Endothelial cell of umbilical vein (primary cell): ENCODE measurements around the gene ST6GAL1. TPM values are rescaled to one million over a fixed set of nuclear protein-coding genes. Genes with fewer than 3 reads are reported as not detected.

Experiments used
- BruUV-seq: library from RNA; stranded (reverse); fragments of 400-500 nt; replicated peaks from 2 replicates; lab custom pipeline; 2021; lab: Mats Ljungman, UMichigan
- CTCF ChIA-PET: fragments of 300-600, 350-600 bp; sonication (Branson Sonifier 250); formaldehyde crosslinking; loops from one replicate; lab custom pipeline; 2021; ENCODE audit warnings: antibody characterized with exemption, inconsistent platforms; lab: Charles Lee
- POLR2A ChIA-PET: fragments of 300-600, 350-600 bp; sonication (Branson Sonifier 250); formaldehyde crosslinking; loops from one replicate; lab custom pipeline; 2021; ENCODE audit warnings: antibody characterized with exemption, inconsistent platforms; lab: Charles Lee
- DNase-seq: peaks from one replicate; pipeline ENCODE4 v3.0.0-alpha.2; 2011; ENCODE audit warnings: low read depth, low spot score
- FAIRE-seq: peaks from 2 replicates; lab custom pipeline; 2011; peaks lifted over from hg19 to GRCh38; lab: Jason Lieb, UNC
- H2AFZ ChIP-seq: 2 replicates; pipeline ENCODE4 v1.6.0; 2012; ENCODE audit warnings: low read depth, low read length, control low read depth, inconsistent platforms
- H3K27ac ChIP-seq: 2 replicates; pipeline ENCODE4 v1.5.1; 2011; ENCODE audit warnings: low read depth, mild to moderate bottlenecking, control low read depth, low read length, moderate library complexity; ENCODE audit not compliant: insufficient read depth
- H3K27me3 ChIP-seq, 2 experiments: 2 replicates each; pipeline versions ENCODE4 v1.6.0 to v1.6.1; 2011; ENCODE audit warnings: low read length in 2 of 2, mixed read lengths in 1 of 2; ENCODE audit not compliant: control insufficient read depth in 2 of 2, insufficient read depth in 2 of 2
- H3K36me3 ChIP-seq, 2 experiments: 2 replicates in 1 of 2; 3 replicates in 1 of 2; pipeline ENCODE4 v1.5.1; 2011; ENCODE audit warnings: low read length in 2 of 2, mild to moderate bottlenecking in 1 of 2, moderate library complexity in 1 of 2; ENCODE audit not compliant: control insufficient read depth in 2 of 2, insufficient read depth in 2 of 2; ENCODE audit errors: extremely low read depth in 1 of 2
- H3K4me1 ChIP-seq: 3 replicates; pipeline ENCODE4 v1.5.1; 2011; ENCODE audit warnings: mild to moderate bottlenecking, low read length; ENCODE audit not compliant: control insufficient read depth, insufficient read depth; ENCODE audit errors: extremely low read depth
- H3K4me2 ChIP-seq: 2 replicates; pipeline ENCODE4 v1.6.1; 2011; ENCODE audit warnings: low read length, control low read depth, mixed read lengths; ENCODE audit not compliant: insufficient read depth
- H3K4me3 ChIP-seq, 3 experiments: fragments of 200-600 bp in 1 of 3; sonication (generic), shearing (Covaris generic) in 1 of 3; replicated peaks in 1 of 3; 2 replicates each; pipeline ENCODE4 v1.5.1; 2011 to 2016; ENCODE audit warnings: control low read depth in 3 of 3, low read length in 3 of 3, mild to moderate bottlenecking in 2 of 3, inconsistent platforms in 1 of 3, low read depth in 1 of 3, moderate library complexity in 1 of 3; ENCODE audit not compliant: insufficient read depth in 1 of 3
- H3K79me2 ChIP-seq: 2 replicates; pipeline ENCODE4 v1.6.0; 2012; ENCODE audit warnings: low read length, inconsistent platforms; ENCODE audit not compliant: control insufficient read depth, insufficient read depth
- H3K9ac ChIP-seq: replicated peaks from 2 replicates; pipeline ENCODE3; 2011; ENCODE audit warnings: low read length, control low read depth; ENCODE audit not compliant: insufficient read depth; ENCODE audit errors: extremely low read depth
- H3K9me1 ChIP-seq: replicated peaks from 3 replicates; pipeline ENCODE4 v1.6.0; 2011; ENCODE audit warnings: mild to moderate bottlenecking, low read length; ENCODE audit not compliant: control insufficient read depth, insufficient read depth; ENCODE audit errors: extremely low read depth
- H3K9me3 ChIP-seq: replicated peaks from 2 replicates; pipeline ENCODE4 v1.5.1; 2012; ENCODE audit warnings: low read length, inconsistent platforms; ENCODE audit not compliant: control insufficient read depth, insufficient read depth
- H4K20me1 ChIP-seq: replicated peaks from 2 replicates; pipeline ENCODE3; 2011; ENCODE audit warnings: mild to moderate bottlenecking, low read length; ENCODE audit not compliant: control insufficient read depth, insufficient read depth; ENCODE audit errors: extremely low read depth
- EZH2 ChIP-seq: IDR thresholded peaks from 2 replicates; pipeline ENCODE4 v1.6.1; 2012; ENCODE audit warnings: borderline replicate concordance, low read depth, mild to moderate bottlenecking, moderate library complexity, low read length, inconsistent platforms; ENCODE audit not compliant: severe bottlenecking
- FOS ChIP-seq: IDR thresholded peaks from 2 replicates; pipeline ENCODE4 v1.6.1; 2011; ENCODE audit warnings: mild to moderate bottlenecking, low read length, moderate library complexity, borderline replicate concordance; ENCODE audit not compliant: insufficient read depth
- GATA2 ChIP-seq: IDR thresholded peaks from 2 replicates; pipeline ENCODE4 v1.7.0; 2011; ENCODE audit warnings: low read depth, mild to moderate bottlenecking, moderate library complexity, mixed read lengths, low read length; ENCODE audit not compliant: insufficient read length, insufficient read depth
- JUN ChIP-seq: IDR thresholded peaks from 2 replicates; pipeline ENCODE4 v1.6.1; 2011; ENCODE audit warnings: borderline replicate concordance, low read depth; ENCODE audit not compliant: insufficient read length, insufficient read depth
- MYC ChIP-seq: IDR thresholded peaks from one replicate; pipeline ENCODE4 v1.6.1; 2011; ENCODE audit warnings: mild to moderate bottlenecking, low read depth, low read length
- POLR2A ChIP-seq: IDR thresholded peaks from 2 replicates; pipeline ENCODE4 v1.6.1; 2012; ENCODE audit warnings: low read depth, mild to moderate bottlenecking, control low read depth, low read length
- POLR2AphosphoS5 ChIP-seq: IDR thresholded peaks from 2 replicates; pipeline ENCODE4 v1.6.1; 2012; ENCODE audit warnings: low read depth, mild to moderate bottlenecking, control low read depth, low read length, moderate library complexity; ENCODE audit not compliant: insufficient read depth
- dilution Hi-C: fragments of 300-500 bp; cut with MboI; formaldehyde crosslinking; loops from one replicate; pipeline ENCODE4 v1.15.0; 2019; ENCODE audit warnings: low sequenced_read_pairs; ENCODE audit not compliant: extremely low pct_ligation_motif_present
- intact Hi-C: fragments of 100-400 bp; cut with micrococcal nuclease; formaldehyde crosslinking; loops from one replicate; pipeline ENCODE4 v1.10.0; 2022
- polyA plus RNA-seq, 4 experiments: library from polyadenylated mRNA; depleted of rRNA in 3 of 4; stranded (reverse) in 3 of 4; unstranded in 1 of 4; fragments of >200 nt; gene quantifications; 2 replicates each; pipeline versions ENCODE4 v1.2.1 to v1.2.3, GENCODE V29; 2011 to 2012; ENCODE audit warnings: missing spikeins in 1 of 4
- total RNA-seq: library from RNA; stranded (reverse); gene quantifications from 2 replicates; pipeline ENCODE4 v1.2.3, GENCODE V29; 2021
- TF ChIP-seq, protein P1 (sequence below), 2 donors: IDR thresholded peaks; 1 replicate in 1 of 2; 2 replicates in 1 of 2; pipeline ENCODE4 v1.5.1; 2011; ENCODE audit warnings: low read length in 2 of 2, mild to moderate bottlenecking in 2 of 2, moderate library complexity in 2 of 2, control low read depth in 1 of 2, inconsistent platforms in 1 of 2, low read depth in 1 of 2; ENCODE audit not compliant: insufficient read depth in 1 of 2; ENCODE audit errors: extremely low read depth in 1 of 2

Gene ST6GAL1
- total and polyA plus RNA-seq, 2 donors (not counting 3 experiments of a cell fraction or from before 2014, with no cell fraction given), result 63.9 to 101 TPM

DNA sequence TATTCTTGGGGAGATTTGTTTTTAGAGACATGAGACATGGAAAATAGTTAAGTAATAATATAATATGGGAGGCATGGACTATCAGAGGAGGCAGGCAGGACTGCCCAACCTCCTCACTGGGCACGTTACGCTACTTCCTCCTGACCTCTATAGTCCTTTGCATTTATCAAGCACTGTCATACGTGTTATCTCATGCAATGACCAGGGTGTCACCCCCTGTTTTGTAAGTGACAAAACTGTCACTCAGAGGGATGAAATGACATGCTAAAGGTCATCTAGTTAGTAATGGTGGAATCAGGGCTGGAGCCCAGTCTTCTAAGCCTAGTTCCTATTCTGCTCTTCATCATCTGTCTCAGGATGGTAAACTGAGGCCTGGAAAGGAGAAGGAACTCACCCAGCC lies 66.7 kb downstream of the ST6GAL1 start:
- intact Hi-C loops, result no loop called here

GRCh38 chr3:186997473-186997939 lies 67.2 kb downstream of the ST6GAL1 start:
- no peak for TF ChIP-seq FOS
- TF ChIP-seq POLR2AphosphoS5, result no peak
- TF ChIP-seq, protein P1, sequence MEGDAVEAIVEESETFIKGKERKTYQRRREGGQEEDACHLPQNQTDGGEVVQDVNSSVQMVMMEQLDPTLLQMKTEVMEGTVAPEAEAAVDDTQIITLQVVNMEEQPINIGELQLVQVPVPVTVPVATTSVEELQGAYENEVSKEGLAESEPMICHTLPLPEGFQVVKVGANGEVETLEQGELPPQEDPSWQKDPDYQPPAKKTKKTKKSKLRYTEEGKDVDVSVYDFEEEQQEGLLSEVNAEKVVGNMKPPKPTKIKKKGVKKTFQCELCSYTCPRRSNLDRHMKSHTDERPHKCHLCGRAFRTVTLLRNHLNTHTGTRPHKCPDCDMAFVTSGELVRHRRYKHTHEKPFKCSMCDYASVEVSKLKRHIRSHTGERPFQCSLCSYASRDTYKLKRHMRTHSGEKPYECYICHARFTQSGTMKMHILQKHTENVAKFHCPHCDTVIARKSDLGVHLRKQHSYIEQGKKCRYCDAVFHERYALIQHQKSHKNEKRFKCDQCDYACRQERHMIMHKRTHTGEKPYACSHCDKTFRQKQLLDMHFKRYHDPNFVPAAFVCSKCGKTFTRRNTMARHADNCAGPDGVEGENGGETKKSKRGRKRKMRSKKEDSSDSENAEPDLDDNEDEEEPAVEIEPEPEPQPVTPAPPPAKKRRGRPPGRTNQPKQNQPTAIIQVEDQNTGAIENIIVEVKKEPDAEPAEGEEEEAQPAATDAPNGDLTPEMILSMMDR (IDR thresholded peaks at IDR 0.05; ENCODE audit: extremely low read depth in 1 of 2, insufficient read depth in 1 of 2, low read depth in 1 of 2, low read length in 2 of 2), result no peak
- TF ChIP-seq JUN, result no peak
- no peak for TF ChIP-seq POLR2A
- no peak for TF ChIP-seq EZH2
- no peak for FAIRE-seq
- dilution Hi-C loops, result no loop called here

More for the DNA sequence above, 66.7 kb downstream of the ST6GAL1 start:
- no peak for FAIRE-seq
- ChIA-PET POLR2A (no interaction called here), CTCF (no interaction called here)
- TF ChIP-seq, protein P1 (IDR thresholded peaks at IDR 0.05; ENCODE audit: extremely low read depth in 1 of 2, insufficient read depth in 1 of 2, low read depth in 1 of 2, low read length in 2 of 2), result no peak
- no peak for TF ChIP-seq FOS
- no peak for TF ChIP-seq MYC
- no peak for TF ChIP-seq GATA2
- TF ChIP-seq JUN, result no peak
- DNase-seq, result no peak
- Histone ChIP-seq H3K9me3 (no peaks in the 10 kb centered on the region), H3K9me1 (no peaks in the 10 kb centered on the region), H3K27ac (no peak overlapping the region), H3K4me2 (no peak overlapping the region), H3K79me2 (no peaks in the 10 kb centered on the region), H3K4me3 (no peak overlapping the region), H3K36me3 (peaks cover 0 to 17% of the 10 kb centered on the region in 2 experiments), H3K9ac (no peak overlapping the region), H2AFZ (no peak overlapping the region), H4K20me1 (no peaks in the 10 kb centered on the region), H3K4me1 (peaks cover 5% of the 10 kb centered on the region), H3K27me3 (no peaks in the 10 kb centered on the region)
- dilution Hi-C loops, result no loop called here
- no TSS peak for BruUV-seq

More at GRCh38 chr3:186997473-186997939, 67.2 kb downstream of the ST6GAL1 start:
- no peak for DNase-seq
- no peak overlapping the region for H3K4me2 ChIP-seq
- H3K9me1 ChIP-seq, result no peaks in the 10 kb centered on the region
- no peak overlapping the region for H3K27ac ChIP-seq
- no peak overlapping the region for H2AFZ ChIP-seq
- peaks cover 5% of the 10 kb centered on the region for H3K4me1 ChIP-seq
- H4K20me1 ChIP-seq, result no peaks in the 10 kb centered on the region
- H3K27me3 ChIP-seq, result no peaks in the 10 kb centered on the region
- no peaks in the 10 kb centered on the region for H3K79me2 ChIP-seq
- BruUV-seq, result no TSS peak
- H3K9me3 ChIP-seq, result no peaks in the 10 kb centered on the region
- no peak overlapping the region for H3K9ac ChIP-seq
- H3K36me3 ChIP-seq, result peaks cover 0 to 20% of the 10 kb centered on the region in 2 experiments
- CTCF ChIA-PET, result interaction anchor here (1.2 kb wide), 1 partner anchor 9 kb away, joined by 4 read pairs; no protein-coding TSS in a partner anchor
- intact Hi-C loops, result no loop called here
- H3K4me3 ChIP-seq, result no peak overlapping the region
- POLR2A ChIA-PET, result no interaction called here
